Spleen (tissue), 11 donors: Measurements from ENCODE around the gene CCSAP. TPM values are rescaled to one million over a fixed set of nuclear protein-coding genes. Genes with fewer than 3 reads are reported as not detected.

ENCODE experiments used
- DNase-seq: peaks from one replicate; pipeline ENCODE4 v3.0.0-alpha.2; 2020
- H3K27ac ChIP-seq, 8 donors: fragments of 200-600 bp; sonication (generic) in 7 of 8; 1 replicate in 4 of 8; 2 replicates in 4 of 8; pipeline versions ENCODE4 v1.5.0 to v1.8.0; 2016 to 2021; ENCODE audit warnings: inconsistent platforms in 4 of 8, mild to moderate bottlenecking in 4 of 8, moderate library complexity in 1 of 8
- H3K27me3 ChIP-seq, 7 donors: fragments of 200-600 bp; sonication (generic) in 6 of 7; replicated peaks in 1 of 7; 1 replicate in 4 of 7; 2 replicates in 3 of 7; pipeline versions ENCODE4 v1.5.0 to v1.8.0; 2016 to 2021; ENCODE audit warnings: inconsistent platforms in 3 of 7, mild to moderate bottlenecking in 1 of 7
- H3K36me3 ChIP-seq, 6 donors: fragments of 200-600 bp; sonication (generic) in 5 of 6; 1 replicate in 4 of 6; 2 replicates in 2 of 6; pipeline versions ENCODE4 v1.5.0 to v1.8.0; 2016 to 2021; ENCODE audit warnings: inconsistent platforms in 2 of 6
- H3K4me1 ChIP-seq, 6 donors: fragments of 200-600 bp; sonication (generic) in 5 of 6; 1 replicate in 3 of 6; 2 replicates in 3 of 6; pipeline versions ENCODE4 v1.5.0 to v1.8.0; 2016 to 2021; ENCODE audit warnings: inconsistent platforms in 3 of 6
- H3K4me3 ChIP-seq, 8 donors: fragments of 200-600 bp; sonication (generic) in 7 of 8; 1 replicate in 4 of 8; 2 replicates in 4 of 8; pipeline versions ENCODE4 v1.5.0 to v1.8.0; 2016 to 2021; ENCODE audit warnings: inconsistent platforms in 4 of 8, mild to moderate bottlenecking in 4 of 8, moderate library complexity in 2 of 8
- H3K9me3 ChIP-seq, 8 donors: fragments of 200-600 bp; sonication (generic) in 7 of 8; 1 replicate in 4 of 8; 2 replicates in 4 of 8; pipeline versions ENCODE4 v1.5.0 to v1.8.0; 2016 to 2021; ENCODE audit warnings: inconsistent platforms in 4 of 8
- POLR2A ChIP-seq, 3 donors: fragments of 450-650 bp; IDR thresholded peaks; one replicate each; pipeline ENCODE4 v1.5.1; 2017; ENCODE audit warnings: antibody characterized with exemption in 3 of 3, mild to moderate bottlenecking in 1 of 3
- POLR2AphosphoS5 ChIP-seq, 3 donors: sonication (generic); formaldehyde crosslinking; IDR thresholded peaks; one replicate each; pipeline ENCODE4 v1.5.1; 2017; ENCODE audit warnings: antibody characterized with exemption in 3 of 3
- WGBS, 5 donors: extraction: QIAGEN DNeasy Blood & Tissue Kit in 3 of 5; methylation state at CpG; one replicate each; pipeline versions ENCODE4 v1.1.5 to v1.1.7; 2013 to 2018; 5-methylcytosine and 5-hydroxymethylcytosine counted together
- intact Hi-C: fragments of 100-400 bp; cut with DNase I; formaldehyde crosslinking; loops from one replicate; pipeline ENCODE4 v1.15.0; 2023; ENCODE audit warnings: low total_unique reads
- polyA plus RNA-seq, 3 donors: library from polyadenylated mRNA; stranded (reverse); fragments of 200-250 nt; gene quantifications; one replicate each; pipeline ENCODE4 v1.2.1, GENCODE V29; 2013
- total RNA-seq, 7 donors: library from RNA; depleted of rRNA in 3 of 7; stranded (reverse); fragments of >200 nt in 3 of 7; fragmentation: NEBNext Ultra II Directional in 4 of 7; extraction: Animal tissue kit (Norgen Biotek cat#: 25700) in 4 of 7; gene quantifications; one replicate each; pipeline versions ENCODE4 v1.1.0 to v1.2.1, GENCODE V29; 2016 to 2021
- TF ChIP-seq, protein P1 (sequence below), 11 experiments: fragments of 200-600 bp in 7 of 11; fragments of 450-650 bp in 4 of 11; sonication (generic) in 4 of 11; IDR thresholded peaks in 8 of 11; conservative IDR thresholded peaks in 3 of 11; 1 replicate in 7 of 11; 2 replicates in 4 of 11; pipeline versions ENCODE4 v1.4.0 to v1.8.0; 2016 to 2021; ENCODE audit warnings: antibody characterized with exemption in 11 of 11, inconsistent platforms in 4 of 11, mild to moderate bottlenecking in 1 of 11
- donor health status: healthy with polysubstance abuse.
- donor health status: DM: no; HTN: no; CAD: no; lungs with moderate emphysema.
- donor health status: DM: no; HTN: no; CAD: no.
- donor health status: Bipolar disorder and iron deficiency.
- donor health status: healthy.
- donor health status: DM: no; HTN: no; CAD: no.
- donor health status: DM: yes; HTN: yes; CAD: no.

CCSAP gene
- total and polyA plus RNA-seq, 10 donors: 2.1 to 11.4 (median 8.8) TPM

DNA sequence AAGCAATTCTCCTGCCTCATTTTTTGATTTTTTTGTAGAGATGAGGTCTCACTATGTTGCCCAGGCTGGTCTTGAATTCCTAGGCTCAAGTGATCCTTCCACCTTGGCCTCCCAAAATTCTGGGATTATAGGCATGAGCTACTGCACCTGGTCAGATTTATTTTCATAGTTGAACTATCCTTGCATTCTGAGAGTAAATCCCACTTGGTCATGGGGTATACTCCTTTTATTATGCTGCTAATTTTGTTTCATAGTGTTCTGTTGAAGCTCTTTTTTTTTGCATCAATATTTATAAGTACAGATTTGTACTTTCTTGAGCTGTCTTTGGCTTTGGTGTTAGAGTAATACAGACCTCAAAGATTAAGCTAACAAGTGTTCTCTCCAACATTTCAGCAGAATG is 12.8 kb upstream of the CCSAP start:
- Histone ChIP-seq H3K27me3 (peaks cover 0 to 34% (median 8%) of the 10 kb centered on the region in 7 donors), H3K9me3 (peaks cover 0 to 25% (median 19%) of the 10 kb centered on the region in 8 donors)
- TF ChIP-seq, protein P1, sequence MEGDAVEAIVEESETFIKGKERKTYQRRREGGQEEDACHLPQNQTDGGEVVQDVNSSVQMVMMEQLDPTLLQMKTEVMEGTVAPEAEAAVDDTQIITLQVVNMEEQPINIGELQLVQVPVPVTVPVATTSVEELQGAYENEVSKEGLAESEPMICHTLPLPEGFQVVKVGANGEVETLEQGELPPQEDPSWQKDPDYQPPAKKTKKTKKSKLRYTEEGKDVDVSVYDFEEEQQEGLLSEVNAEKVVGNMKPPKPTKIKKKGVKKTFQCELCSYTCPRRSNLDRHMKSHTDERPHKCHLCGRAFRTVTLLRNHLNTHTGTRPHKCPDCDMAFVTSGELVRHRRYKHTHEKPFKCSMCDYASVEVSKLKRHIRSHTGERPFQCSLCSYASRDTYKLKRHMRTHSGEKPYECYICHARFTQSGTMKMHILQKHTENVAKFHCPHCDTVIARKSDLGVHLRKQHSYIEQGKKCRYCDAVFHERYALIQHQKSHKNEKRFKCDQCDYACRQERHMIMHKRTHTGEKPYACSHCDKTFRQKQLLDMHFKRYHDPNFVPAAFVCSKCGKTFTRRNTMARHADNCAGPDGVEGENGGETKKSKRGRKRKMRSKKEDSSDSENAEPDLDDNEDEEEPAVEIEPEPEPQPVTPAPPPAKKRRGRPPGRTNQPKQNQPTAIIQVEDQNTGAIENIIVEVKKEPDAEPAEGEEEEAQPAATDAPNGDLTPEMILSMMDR (IDR thresholded peaks at IDR 0.05 in 8 of 11, conservative IDR thresholded peaks at IDR 0.05 in 3 of 11): no peak
- no peak for TF ChIP-seq POLR2AphosphoS5 (IDR thresholded peaks at IDR 0.05)
- TF ChIP-seq POLR2A (IDR thresholded peaks at IDR 0.05): no peak

DNA sequence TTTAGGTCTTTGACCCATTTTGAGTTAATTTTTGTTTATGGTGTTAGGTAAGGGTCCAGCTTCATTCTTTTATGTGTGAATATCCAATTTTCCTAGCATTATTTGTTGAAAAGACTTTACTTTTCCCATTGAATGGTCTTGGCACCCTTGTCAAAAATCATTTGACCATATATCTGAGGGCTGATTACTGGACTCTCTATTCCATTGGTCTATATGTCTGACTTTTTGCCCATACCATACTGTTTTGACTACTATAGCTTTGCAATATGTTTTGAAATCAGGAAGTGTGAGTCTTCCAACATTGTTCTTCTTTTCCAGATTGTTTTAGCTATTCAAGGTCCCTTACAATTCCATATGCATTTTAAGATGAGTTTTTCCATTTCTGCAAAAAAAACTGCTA is 11.4 kb upstream of the CCSAP start:
- intact Hi-C loops: no loop called here
- peaks cover 0 to 36% (median 3%) of the 10 kb centered on the region in 7 donors for H3K27me3 ChIP-seq
- TF ChIP-seq, protein P1 (IDR thresholded peaks at IDR 0.05 in 8 of 11, conservative IDR thresholded peaks at IDR 0.05 in 3 of 11): no peak
- TF ChIP-seq POLR2AphosphoS5 (IDR thresholded peaks at IDR 0.05) (no peak), POLR2A (IDR thresholded peaks at IDR 0.05) (no peak)
- H3K27ac ChIP-seq: no peak overlapping the region
- H3K4me1 ChIP-seq: no peaks in the 10 kb centered on the region
- DNase-seq: no peak
- H3K4me3 ChIP-seq: no peak overlapping the region
- H3K36me3 ChIP-seq: no peaks in the 10 kb centered on the region
- peaks cover 0 to 25% (median 19%) of the 10 kb centered on the region in 8 donors for H3K9me3 ChIP-seq

More for the DNA sequence above, 12.8 kb upstream of the CCSAP start:
- H3K36me3 ChIP-seq: no peaks in the 10 kb centered on the region
- H3K4me1 ChIP-seq: no peaks in the 10 kb centered on the region
- no peak for DNase-seq
- H3K27ac ChIP-seq: no peak overlapping the region
- H3K4me3 ChIP-seq: no peak overlapping the region
- intact Hi-C loops: no loop called here

DNA sequence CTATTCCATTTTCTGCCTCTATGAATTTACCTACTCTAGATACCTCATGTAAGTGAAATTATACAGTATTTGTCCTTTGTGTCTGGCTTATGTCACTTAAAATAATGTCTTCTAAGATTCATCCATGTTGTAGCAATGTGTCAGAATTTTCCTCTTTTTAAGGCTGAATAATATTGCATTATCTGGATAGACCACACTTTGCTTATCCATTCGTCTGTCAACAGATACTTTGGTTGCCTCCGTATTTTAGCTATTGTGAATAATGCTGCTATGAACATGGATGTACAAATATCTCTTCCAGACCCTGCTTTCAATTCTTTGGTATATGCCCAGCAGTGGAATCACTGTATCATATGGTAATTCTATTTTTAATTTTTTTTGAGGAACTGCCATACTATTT is 10.1 kb upstream of the CCSAP start:
- H3K9me3 ChIP-seq: peaks cover 0 to 25% (median 19%) of the 10 kb centered on the region in 8 donors
- intact Hi-C loops: no loop called here
- no peak overlapping the region for H3K4me3 ChIP-seq
- DNase-seq: no peak
- no peaks in the 10 kb centered on the region for H3K4me1 ChIP-seq
- no peaks in the 10 kb centered on the region for H3K36me3 ChIP-seq
- WGBS, 5 donors: 81 to 93% (median 86%) methylated on average over 2 of the region's 2 CpGs
- H3K27ac ChIP-seq: no peak overlapping the region
- TF ChIP-seq POLR2AphosphoS5 (IDR thresholded peaks at IDR 0.05): no peak
- TF ChIP-seq, protein P1 (IDR thresholded peaks at IDR 0.05 in 8 of 11, conservative IDR thresholded peaks at IDR 0.05 in 3 of 11): no peak
- no peak for TF ChIP-seq POLR2A (IDR thresholded peaks at IDR 0.05)
- peaks cover 0 to 41% (median 6%) of the 10 kb centered on the region in 7 donors for H3K27me3 ChIP-seq

DNA sequence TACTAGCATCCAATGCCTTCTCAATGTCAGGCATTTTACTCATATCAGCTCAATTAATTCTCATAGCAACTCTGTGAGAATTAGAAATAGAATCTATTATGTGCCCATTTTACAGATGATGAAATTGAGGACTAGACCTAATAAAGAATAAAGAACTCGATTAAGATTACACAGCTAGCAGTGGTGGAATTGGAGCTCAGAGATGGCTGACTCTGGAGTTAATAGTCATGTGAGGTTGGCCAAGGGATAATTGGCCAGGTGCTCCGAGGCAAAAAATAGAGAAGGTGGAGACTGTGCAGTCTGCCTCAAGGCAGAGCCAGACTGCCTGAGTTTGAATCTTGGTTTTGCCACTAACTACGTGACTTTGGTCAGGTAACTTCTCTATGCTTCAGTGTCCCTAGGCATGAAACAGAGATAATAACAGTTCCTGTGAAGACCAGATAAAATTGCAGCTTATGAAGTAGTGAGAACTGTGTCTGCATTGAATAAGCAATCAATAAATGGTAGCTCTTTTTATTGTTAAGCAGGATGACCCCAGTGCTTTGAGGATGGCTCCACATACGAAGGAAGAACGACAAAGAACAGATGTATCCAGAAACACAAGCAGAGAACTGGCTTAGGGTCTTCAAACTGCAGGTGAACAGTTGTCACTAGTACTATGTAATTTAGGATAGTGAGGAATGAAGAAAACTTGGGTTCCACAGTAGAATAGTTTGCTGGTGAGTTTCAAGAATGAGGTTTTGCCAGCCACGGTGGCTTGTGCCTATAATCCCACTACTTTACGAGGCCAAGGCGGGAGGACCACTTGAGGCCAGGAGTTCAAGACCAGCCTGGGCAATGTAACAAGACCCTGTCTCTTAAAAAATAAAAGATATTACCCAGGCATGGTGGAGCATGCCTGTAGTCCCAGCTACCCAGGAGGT is 6.9 kb upstream of the CCSAP start:
- DNase-seq: no peak
- Histone ChIP-seq H3K4me1 (no peaks in the 10 kb centered on the region), H3K27me3 (peaks cover 0 to 63% (median 11%) of the 10 kb centered on the region in 7 donors), H3K4me3 (no peak overlapping the region), H3K9me3 (peaks cover 0 to 13% (median 9%) of the 10 kb centered on the region in 8 donors), H3K36me3 (no peaks in the 10 kb centered on the region), H3K27ac (no peak overlapping the region)
- WGBS, 5 donors: 79 to 92% (median 87%) methylated on average over 8 of the region's 8 CpGs
- intact Hi-C loops: no loop called here
- no peak for TF ChIP-seq POLR2A (IDR thresholded peaks at IDR 0.05)
- TF ChIP-seq, protein P1 (IDR thresholded peaks at IDR 0.05 in 8 of 11, conservative IDR thresholded peaks at IDR 0.05 in 3 of 11): no peak
- no peak for TF ChIP-seq POLR2AphosphoS5 (IDR thresholded peaks at IDR 0.05)
